ENCODE results near the gene SARDH. TPM values are rescaled to one million over a fixed set of nuclear protein-coding genes. Genes with fewer than 3 reads are reported as not detected.

SARDH gene
- total RNA-seq, 2 donors from 2014 or later = 0.62 to 1.8 TPM

DNA sequence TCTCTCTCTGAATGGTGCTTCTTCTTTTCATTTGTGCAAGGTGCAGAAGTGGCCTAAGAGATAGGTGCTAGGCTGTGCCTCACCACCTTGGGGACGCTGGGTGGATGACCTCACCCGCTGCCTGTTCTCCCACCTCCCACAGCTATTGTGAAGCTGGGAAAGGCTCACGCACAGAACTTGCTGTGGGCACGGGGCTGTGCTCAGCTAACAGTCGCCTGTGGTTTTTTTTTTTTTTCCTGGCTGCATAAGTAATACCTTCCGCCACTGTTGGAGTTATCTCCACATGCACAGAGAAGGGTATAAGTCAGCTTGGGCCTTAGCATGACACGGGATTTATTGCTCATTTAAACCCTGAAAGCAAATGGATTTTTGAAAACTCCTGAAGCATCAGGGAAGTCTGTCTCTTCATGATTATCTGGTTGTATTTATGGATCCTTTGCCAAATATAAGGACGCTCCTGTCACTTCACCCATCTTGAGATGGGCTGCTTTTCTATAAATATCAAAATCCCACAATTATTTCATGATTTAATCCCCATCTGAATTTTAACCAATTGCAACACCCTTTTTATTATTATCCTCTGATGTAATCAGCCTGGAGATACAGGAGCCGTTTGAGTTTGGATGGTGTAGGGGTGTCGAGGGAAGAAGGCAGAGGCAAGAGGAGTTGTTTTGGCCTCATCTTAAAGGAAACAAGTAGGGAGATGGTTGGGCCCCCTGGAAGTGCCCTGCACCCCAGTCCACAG is 93.0 kb downstream of the SARDH start:
- no peak for DNase-seq (ENCODE audit: low spot score)
- intact Hi-C loops (cut with DNase I) = no loop called here

- DNase-seq (ENCODE audit: low spot score) = peak; percentile 67
- intact Hi-C loops (cut with DNase I) = no loop called here
These were observed 94.0 kb downstream of the SARDH start for GRCh38 chr9:133643978-133644760.

DNA sequence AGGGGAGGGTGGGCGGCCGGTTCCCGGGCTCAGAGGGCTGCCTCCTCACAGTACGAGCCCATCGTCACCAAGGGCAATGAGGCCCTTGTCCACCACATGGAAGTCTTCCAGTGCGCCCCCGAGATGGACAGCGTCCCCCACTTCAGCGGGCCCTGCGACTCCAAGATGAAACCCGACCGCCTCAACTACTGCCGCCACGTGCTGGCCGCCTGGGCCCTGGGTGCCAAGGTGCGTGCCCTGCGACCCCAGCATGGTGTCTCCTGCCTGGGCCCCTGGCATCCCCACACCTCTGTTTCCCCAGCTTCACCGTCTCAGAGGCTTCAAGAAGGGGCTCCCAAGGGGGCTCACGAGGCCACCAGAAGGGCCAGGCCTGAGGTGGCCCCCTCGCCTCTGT is 94.8 kb downstream of the SARDH start:
- intact Hi-C loops (cut with DNase I) = no loop called here

DNA sequence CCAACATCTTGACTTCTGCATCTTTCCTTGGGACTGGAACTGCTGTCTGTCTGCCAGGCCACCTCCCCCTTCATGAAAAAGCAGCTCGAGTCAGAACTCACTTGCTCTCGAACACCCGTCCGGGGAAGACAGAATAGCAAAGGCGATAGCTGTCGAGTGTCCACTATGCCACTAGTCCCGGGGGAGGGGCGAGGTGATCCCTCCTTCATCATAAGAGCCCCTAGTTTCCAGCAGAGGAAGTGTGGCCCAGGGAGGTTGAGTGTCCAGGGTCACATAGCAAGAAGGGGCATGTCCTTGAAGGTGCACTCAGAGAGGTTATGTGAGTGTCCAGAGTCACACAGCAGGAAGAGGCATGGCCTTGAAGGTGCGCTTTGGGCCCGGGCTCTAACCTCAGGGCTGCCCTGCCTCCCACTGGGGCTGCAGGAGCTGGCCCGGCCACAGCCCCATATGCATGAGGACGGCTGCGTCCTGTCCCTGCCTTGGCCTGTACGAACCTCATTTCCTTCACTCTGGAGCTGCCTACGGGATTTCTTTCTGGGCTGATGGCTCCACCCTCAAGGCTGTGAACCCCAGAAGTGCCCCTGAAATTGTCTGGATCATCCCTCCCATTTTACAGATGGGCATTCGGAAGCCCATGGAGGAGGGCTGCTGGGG is 95.3 kb downstream of the SARDH start:
- intact Hi-C loops (cut with DNase I) = no loop called here
- no peak for DNase-seq (ENCODE audit: low spot score)

More for the DNA sequence above, 94.8 kb downstream of the SARDH start:
- no peak for DNase-seq (ENCODE audit: low spot score)

DNA sequence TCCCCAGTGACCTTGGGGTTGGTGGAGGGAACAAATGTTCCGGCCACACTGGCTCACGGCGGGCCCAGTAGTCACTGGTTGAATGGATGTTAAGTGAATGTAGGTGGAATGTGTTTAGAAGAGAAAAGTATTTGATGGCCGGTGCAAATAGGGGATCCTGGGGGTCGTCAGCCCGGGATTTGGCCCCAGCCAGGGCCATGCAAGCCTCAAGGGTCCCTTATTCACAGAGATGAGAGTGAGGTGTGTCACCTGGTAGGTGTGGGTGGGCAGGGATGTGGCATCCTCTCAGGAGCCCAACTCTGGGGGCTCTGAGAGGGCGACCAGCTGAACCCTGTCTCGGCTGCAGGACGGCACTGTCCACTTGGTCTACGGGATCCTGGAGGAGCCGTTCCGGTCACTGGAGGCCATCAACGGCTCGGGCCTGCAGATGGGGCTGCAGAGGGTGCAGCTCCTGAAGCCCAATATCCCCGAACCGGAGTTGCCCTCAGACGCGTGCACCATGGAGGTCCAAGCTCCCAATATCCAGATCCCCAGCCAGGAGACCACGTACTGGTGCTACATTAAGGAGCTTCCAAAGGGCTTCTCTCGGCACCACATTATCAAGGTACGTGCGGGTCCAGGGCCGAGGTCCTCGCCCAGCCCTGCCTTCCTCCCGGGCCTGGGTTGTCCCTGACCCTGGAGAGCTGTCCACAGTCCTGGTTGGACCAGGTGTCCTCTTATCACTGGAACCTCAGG is 96.1 kb downstream of the SARDH start:
- intact Hi-C loops (cut with DNase I) = no loop called here
- no peak for DNase-seq (ENCODE audit: low spot score)

- intact Hi-C loops (cut with DNase I) = no loop called here
- no peak for DNase-seq (ENCODE audit: low spot score)
These were observed 96.8 kb downstream of the SARDH start for GRCh38 chr9:133641396-133641655.

- DNase-seq (ENCODE audit: low spot score) = no peak
- intact Hi-C loops (cut with DNase I) = no loop called here
These were observed 97.4 kb downstream of the SARDH start for GRCh38 chr9:133640580-133641395.

- intact Hi-C loops (cut with DNase I) = no loop called here
- DNase-seq (ENCODE audit: low spot score) = no peak
These were observed 98.0 kb downstream of the SARDH start for GRCh38 chr9:133640160-133640559.

- intact Hi-C loops (cut with DNase I) = no loop called here
- DNase-seq (ENCODE audit: low spot score) = no peak
These were observed 98.5 kb downstream of the SARDH start for GRCh38 chr9:133639613-133640012.

GRCh38 chr9:133638711-133639110 is 99.4 kb downstream of the SARDH start:
- no peak for DNase-seq (ENCODE audit: low spot score)
- intact Hi-C loops (cut with DNase I) = no loop called here

DNA sequence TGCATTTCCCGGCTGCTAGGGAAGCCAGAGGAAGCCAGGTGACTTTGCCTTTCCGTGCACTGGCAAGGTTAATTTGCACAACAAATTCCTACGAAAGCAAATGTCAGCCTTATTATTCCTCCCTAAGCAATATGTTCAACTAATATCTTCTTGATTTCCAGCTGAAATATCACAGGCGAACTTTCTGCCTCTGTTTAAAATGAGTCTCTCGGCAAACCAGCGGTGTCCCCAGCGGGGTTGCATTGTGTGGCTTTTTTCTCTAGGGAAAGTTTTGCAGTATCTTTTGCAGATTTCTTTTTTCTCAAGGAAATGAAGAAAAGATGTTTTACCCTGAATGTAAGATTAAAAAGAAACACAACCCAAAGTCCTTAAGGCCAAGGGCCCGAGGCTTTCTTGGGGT is 100.1 kb downstream of the SARDH start:
- intact Hi-C loops (cut with DNase I) = no loop called here
- no peak for DNase-seq (ENCODE audit: low spot score)

DNA sequence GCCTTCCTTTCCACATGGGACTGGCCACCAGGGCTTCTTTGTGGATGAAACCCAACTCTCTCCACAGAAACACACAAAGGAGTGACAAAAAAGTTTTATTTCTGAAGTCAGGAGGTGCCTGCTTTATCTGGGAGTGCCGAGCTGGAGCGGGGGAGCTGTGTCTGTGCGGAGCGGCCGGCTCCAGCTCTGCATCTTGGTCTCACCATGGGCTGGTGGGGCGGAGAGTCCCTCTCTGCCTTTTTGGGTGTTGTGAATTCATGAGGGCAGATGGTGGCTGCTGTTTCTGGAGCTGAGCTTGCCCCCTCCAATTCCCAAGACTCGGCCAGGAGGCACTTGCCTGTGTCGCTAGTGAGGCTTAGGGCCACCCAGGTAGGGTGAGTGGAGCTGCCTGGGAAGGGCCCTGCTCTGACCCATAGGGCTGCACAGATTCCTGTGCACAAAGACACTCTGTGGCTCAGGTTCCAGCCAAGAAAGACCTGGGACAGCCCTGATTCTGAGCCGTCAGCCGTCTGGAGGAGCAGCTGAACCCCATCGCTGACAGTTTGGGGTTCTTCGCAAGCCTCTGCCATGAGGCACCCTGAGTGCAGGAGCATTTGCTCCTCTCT is 100.6 kb downstream of the SARDH start:
- intact Hi-C loops (cut with DNase I) = no loop called here

DNA sequence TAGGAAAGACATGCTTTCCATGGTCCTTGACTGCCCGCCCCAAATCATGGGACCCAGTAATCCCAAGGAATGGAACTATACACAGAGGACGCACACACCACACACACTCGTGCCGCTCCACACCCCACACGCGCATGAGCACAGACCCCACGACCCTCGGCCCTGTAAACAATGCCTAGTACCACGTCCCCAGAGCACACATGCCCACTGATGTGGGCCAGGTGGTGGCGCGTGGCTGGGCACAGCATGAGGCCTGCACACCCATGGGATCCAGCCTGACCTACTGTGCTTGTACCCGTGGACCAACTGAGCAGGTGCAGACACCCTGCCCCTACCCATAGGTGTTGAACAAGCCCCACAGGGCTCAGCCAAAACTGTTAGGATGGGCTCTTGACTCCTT is 101.2 kb downstream of the SARDH start:
- no peak for DNase-seq (ENCODE audit: low spot score)
- intact Hi-C loops (cut with DNase I) = loop anchor here in 1 of 2 donors (1.0 kb wide), 1 partner anchor 26 kb away; no protein-coding TSS in a partner anchor

More for the DNA sequence above, 100.6 kb downstream of the SARDH start:
- DNase-seq (ENCODE audit: low spot score) = no peak

DNA sequence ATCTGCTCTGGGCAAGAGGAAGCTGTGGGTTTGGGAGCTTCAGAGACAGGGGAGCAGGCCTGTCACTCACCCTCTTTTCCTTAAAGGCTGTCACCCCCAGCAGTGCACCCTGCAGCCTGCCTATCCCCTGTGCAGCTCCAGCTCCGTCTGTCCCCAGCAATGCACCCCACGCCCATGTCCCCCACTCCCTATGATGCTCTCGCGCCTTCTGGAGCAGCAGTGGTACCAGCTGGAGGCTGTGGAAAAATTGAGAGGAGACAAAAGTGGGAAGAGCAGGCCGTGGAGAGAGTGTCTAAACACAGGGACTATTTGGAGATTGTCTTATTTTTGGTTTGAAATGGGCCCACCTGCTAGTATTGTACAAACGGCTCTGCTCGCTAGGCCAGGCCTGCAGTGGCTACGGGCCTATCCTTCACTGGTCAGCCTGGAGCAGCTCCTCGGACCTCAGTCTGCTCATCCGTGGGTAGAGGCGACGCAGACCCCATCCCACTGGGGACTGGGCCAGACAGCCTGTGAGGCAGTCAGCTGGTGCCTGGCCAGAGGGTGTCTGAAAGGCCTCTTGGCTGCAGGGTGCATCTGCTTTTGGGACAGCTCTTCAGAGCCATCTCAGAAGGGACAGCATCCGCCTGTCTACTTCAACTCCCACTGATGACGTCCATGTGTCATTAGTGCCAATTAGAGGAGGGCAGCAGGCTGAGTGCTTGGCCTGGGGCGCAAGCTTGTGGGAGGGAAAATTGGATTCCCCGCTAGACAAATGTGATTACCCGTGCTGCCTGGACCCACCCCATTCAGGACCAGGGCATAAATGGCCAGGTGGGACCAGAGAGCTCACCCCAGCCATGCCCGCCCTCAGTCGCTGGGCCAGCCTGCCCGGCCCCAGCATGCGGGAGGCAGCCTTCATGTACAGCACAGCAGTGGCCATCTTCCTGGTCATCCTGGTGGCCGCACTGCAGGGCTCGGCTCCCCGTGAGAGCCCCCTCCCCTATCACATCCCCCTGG is 102.3 kb downstream of the SARDH start, which contains the start of gene DBH:
Gene DBH, plus strand, starts transcription at position 831 of the 999 bp plus-strand sequence. Its CDS starts 9 bp downstream, at position 840.
- no peak for DNase-seq (ENCODE audit: low spot score)
- intact Hi-C loops (cut with DNase I) = loop anchor here in 1 of 2 donors (1.0 kb wide), 1 partner anchor 27 kb away; no protein-coding TSS in a partner anchor

DNA sequence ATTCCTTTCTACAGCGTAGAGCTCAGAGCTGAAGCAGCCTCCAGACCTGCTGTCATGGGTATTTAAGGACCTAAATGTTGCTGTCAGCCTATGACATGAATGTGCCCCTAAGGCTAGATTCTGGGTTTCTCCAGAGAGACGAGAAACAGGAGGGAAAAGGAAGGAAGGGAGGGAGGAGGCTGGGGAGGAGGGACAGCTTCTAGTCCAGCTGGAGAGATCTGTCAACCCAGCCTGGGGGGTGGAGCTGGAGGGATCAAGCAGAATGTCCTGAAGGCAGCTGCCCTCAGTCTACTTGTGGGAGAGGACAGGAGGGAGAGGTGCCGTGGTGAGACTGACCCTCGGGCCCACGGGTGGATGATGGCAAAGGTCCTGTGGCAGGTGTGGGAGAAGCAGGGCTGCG is 103.1 kb downstream of the SARDH start:
- no peak for DNase-seq (ENCODE audit: low spot score)
- intact Hi-C loops (cut with DNase I) = no loop called here

GRCh38 chr9:133634081-133634691 is 104.0 kb downstream of the SARDH start:
- no peak for DNase-seq (ENCODE audit: low spot score)
- intact Hi-C loops (cut with DNase I) = no loop called here

GRCh38 chr9:133633681-133634080 is 104.5 kb downstream of the SARDH start:
- no peak for DNase-seq (ENCODE audit: low spot score)
- intact Hi-C loops (cut with DNase I) = no loop called here

Measured in posterior vena cava (tissue), 2 donors.